ENCODE measurements around the gene MYO1G.
"Not testable (repeated sequence)": the region's sequence is repeated elsewhere in the genome, so short reads cannot be mapped to it uniquely, and the experiment has no call there.

MYO1G gene

GRCh38 chr7:44995555-44996493 lies 17.0 kb upstream of the MYO1G start:
- no peak for TF ChIP-seq CTCF (IDR thresholded peaks at IDR 0.05; ENCODE audit: low read depth, low read length)

GRCh38 chr7:44994877-44995554 lies 16.2 kb upstream of the MYO1G start:
- no peak for DNase-seq (ENCODE audit: extremely low read depth, low read depth)
- no peak for TF ChIP-seq CTCF (IDR thresholded peaks at IDR 0.05; ENCODE audit: low read depth, low read length)

More at GRCh38 chr7:44995555-44996493, 17.0 kb upstream of the MYO1G start:
- DNase-seq (ENCODE audit: extremely low read depth, low read depth) = no peak

GRCh38 chr7:44992004-44992795 lies 13.4 kb upstream of the MYO1G start:
- not testable (repeated sequence) for DNase-seq (ENCODE audit: extremely low read depth, low read depth)

- TF ChIP-seq CTCF (IDR thresholded peaks at IDR 0.05; ENCODE audit: low read depth, low read length) = no peak
- DNase-seq (ENCODE audit: extremely low read depth, low read depth) = no peak
Observed at GRCh38 chr7:44990109-44991023, 11.6 kb upstream of the MYO1G start.

- DNase-seq (ENCODE audit: extremely low read depth, low read depth) = no peak
- TF ChIP-seq CTCF (IDR thresholded peaks at IDR 0.05; ENCODE audit: low read depth, low read length) = no peak
Observed at GRCh38 chr7:44989132-44989531, 10.3 kb upstream of the MYO1G start.

- TF ChIP-seq CTCF (IDR thresholded peaks at IDR 0.05; ENCODE audit: low read depth, low read length) = no peak
- no peak for DNase-seq (ENCODE audit: extremely low read depth, low read depth)
Observed at GRCh38 chr7:44988701-44989100, 9.9 kb upstream of the MYO1G start.

- no peak for DNase-seq (ENCODE audit: extremely low read depth, low read depth)
- TF ChIP-seq CTCF (IDR thresholded peaks at IDR 0.05; ENCODE audit: low read depth, low read length) = no peak
Observed at GRCh38 chr7:44987996-44988395, 9.2 kb upstream of the MYO1G start.
